HCT116 (cell line): ENCODE measurements around the gene KLF17. TPM values are rescaled to one million over a fixed set of nuclear protein-coding genes. Genes with fewer than 3 reads are reported as not detected.

ENCODE experiments used
- ATAC-seq: fragments of 200-7000 bp; cut with Tn5 transposase; 2 replicates; pipeline ENCODE4 v1.9.1; 2020; ENCODE audit warnings: mild to moderate bottlenecking, moderate library complexity
- BruUV-seq: library from RNA; stranded (reverse); fragments of 400-500 nt; replicated peaks from 2 replicates; lab custom pipeline; 2021; lab: Mats Ljungman, UMichigan
- CTCF ChIA-PET: fragments of 300-600 bp; sonication (Branson Sonifier 250); formaldehyde crosslinking; loops from one replicate; lab custom pipeline; 2021; ENCODE audit warnings: antibody characterized with exemption; lab: Charles Lee
- POLR2A ChIA-PET: fragments of 300-600, 350-600 bp; sonication (Branson Sonifier 250); formaldehyde crosslinking; loops from one replicate; lab custom pipeline; 2021; ENCODE audit warnings: antibody characterized with exemption; lab: Charles Lee
- RAD21 ChIA-PET, 2 experiments: fragments of 300-600 bp; sonication (Branson Sonifier 250); formaldehyde crosslinking; loops; one replicate each; lab custom pipeline; 2023; ENCODE audit warnings: low total read pairs in 2 of 2; ENCODE audit not compliant: uncharacterized antibody in 2 of 2, unreplicated experiment in 2 of 2, low non-redundant PET in 1 of 2; lab: Charles Lee
- DNase-seq: peaks from one replicate; pipeline ENCODE4 v3.0.0-alpha.2; 2010; ENCODE audit warnings: low read depth, low spot score
- H2AFZ ChIP-seq: fragments of 200-600 bp; shearing (Covaris generic), sonication (generic); 2 replicates; pipeline ENCODE4 v1.6.1; 2017; ENCODE audit warnings: low read depth, mixed run types, mixed read lengths, antibody characterized with exemption, low read length; ENCODE audit not compliant: poor library complexity, severe bottlenecking
- H3K27ac ChIP-seq: 2 replicates; pipeline ENCODE4 v1.5.1; 2012; ENCODE audit warnings: low read depth, low read length
- H3K27me3 ChIP-seq: fragments of 200-600 bp; sonication (generic); 2 replicates; pipeline ENCODE4 v1.6.1; 2016; ENCODE audit warnings: mixed run types, low read length, mixed read lengths; ENCODE audit not compliant: insufficient read depth
- H3K36me3 ChIP-seq, 2 experiments: fragments of 200-500 bp in 1 of 2; fragments of 200-600 bp in 1 of 2; sonication (Bioruptor generic) in 1 of 2; sonication (generic) in 1 of 2; 2 replicates each; pipeline versions ENCODE4 v1.5.1 to v1.6.1; 2014 to 2016; ENCODE audit warnings: low read length in 2 of 2, inconsistent platforms in 1 of 2, mixed read lengths in 1 of 2, mixed run types in 1 of 2; ENCODE audit not compliant: insufficient read depth in 2 of 2, control insufficient read depth in 1 of 2
- H3K4me1 ChIP-seq, 2 experiments: fragments of 200-600 bp in 1 of 2; sonication (generic) in 1 of 2; 2 replicates each; pipeline versions ENCODE4 v1.5.1 to v1.6.1; 2012 to 2017; ENCODE audit warnings: low read length in 2 of 2, inconsistent platforms in 1 of 2, mild to moderate bottlenecking in 1 of 2, mixed read lengths in 1 of 2, mixed run types in 1 of 2, moderate library complexity in 1 of 2; ENCODE audit not compliant: insufficient read depth in 2 of 2, control insufficient read depth in 1 of 2
- H3K4me2 ChIP-seq: fragments of 200-600 bp; sonication (generic); 2 replicates; pipeline ENCODE4 v1.6.1; 2017; ENCODE audit warnings: mixed run types, low read length, mixed read lengths
- H3K4me3 ChIP-seq, 2 experiments: fragments of 200-600 bp in 1 of 2; sonication (generic) in 1 of 2; replicated peaks in 1 of 2; 2 replicates each; pipeline ENCODE4 v1.5.1; 2011 to 2016; ENCODE audit warnings: low read length in 2 of 2, control low read depth in 1 of 2, low read depth in 1 of 2, mild to moderate bottlenecking in 1 of 2, mixed read lengths in 1 of 2, mixed run types in 1 of 2
- H3K79me2 ChIP-seq: fragments of 200-600 bp; sonication (generic); 2 replicates; pipeline ENCODE4 v1.6.1; 2017; ENCODE audit warnings: mild to moderate bottlenecking, mixed run types, low read length, moderate library complexity, mixed read lengths; ENCODE audit not compliant: insufficient read depth
- H3K9ac ChIP-seq: fragments of 200-600 bp; sonication (generic); 2 replicates; pipeline ENCODE4 v1.6.1; 2016; ENCODE audit warnings: low read length, mixed read lengths
- H3K9me2 ChIP-seq: fragments of 200-600 bp; sonication (generic), shearing (Covaris generic); 2 replicates; pipeline ENCODE4 v1.6.1; 2017; ENCODE audit warnings: mixed run types, mild to moderate bottlenecking, moderate library complexity; ENCODE audit not compliant: insufficient read depth
- H3K9me3 ChIP-seq, 2 experiments: fragments of 200-500 bp in 1 of 2; fragments of 200-600 bp in 1 of 2; sonication (Bioruptor generic) in 1 of 2; sonication (generic) in 1 of 2; 2 replicates each; pipeline ENCODE4 v1.6.1; 2014 to 2017; ENCODE audit warnings: low read length in 2 of 2, mixed read lengths in 2 of 2, inconsistent platforms in 1 of 2, low read depth in 1 of 2, mild to moderate bottlenecking in 1 of 2, mixed run types in 1 of 2, moderate library complexity in 1 of 2; ENCODE audit not compliant: control insufficient read depth in 1 of 2, insufficient read depth in 1 of 2
- H4K20me1 ChIP-seq: fragments of 200-600 bp; sonication (generic), shearing (Covaris generic); 2 replicates; pipeline ENCODE4 v1.6.1; 2017; ENCODE audit warnings: mixed run types, mild to moderate bottlenecking, moderate library complexity; ENCODE audit not compliant: insufficient read depth
- EGR1 ChIP-seq: IDR thresholded peaks from 2 replicates; pipeline ENCODE4 v1.6.1; 2012; ENCODE audit warnings: low read depth
- EZH2 ChIP-seq: fragments of 200-600 bp; sonication (generic); IDR thresholded peaks from 2 replicates; pipeline ENCODE4 v1.6.1; 2017; ENCODE audit warnings: antibody characterized with exemption, mixed run types
- POLR2A ChIP-seq: IDR thresholded peaks from 2 replicates; pipeline ENCODE4 v1.7.0; 2011; ENCODE audit warnings: borderline replicate concordance; ENCODE audit not compliant: insufficient read depth, insufficient read length; ENCODE audit errors: extremely low read depth
- POLR2AphosphoS5 ChIP-seq: IDR thresholded peaks from 2 replicates; pipeline ENCODE4 v1.6.1; 2011; ENCODE audit warnings: mild to moderate bottlenecking, low read depth, low read length, moderate library complexity
- SP1 ChIP-seq: IDR thresholded peaks from 2 replicates; pipeline ENCODE4 v1.6.1; 2012; ENCODE audit warnings: low read depth
- SRF ChIP-seq: IDR thresholded peaks from 2 replicates; pipeline ENCODE4 v1.6.1; 2012; ENCODE audit warnings: low read depth
- TCF7L2 ChIP-seq: IDR thresholded peaks from 2 replicates; pipeline ENCODE4 v1.7.0; 2011; ENCODE audit warnings: borderline replicate concordance, inconsistent platforms; ENCODE audit not compliant: insufficient read depth, insufficient read length; ENCODE audit errors: extremely low read depth
- ZFX ChIP-seq: fragments of 450-650 bp; IDR thresholded peaks from 2 replicates; pipeline ENCODE4 v1.6.1; 2017
- ZNF274 ChIP-seq: fragments of 200-500 bp; sonication (Bioruptor generic); IDR thresholded peaks from 2 replicates; pipeline ENCODE4 v1.6.1; 2014; ENCODE audit warnings: mild to moderate bottlenecking, low read depth, low read length, inconsistent platforms
- intact Hi-C: fragments of 100-400 bp; cut with micrococcal nuclease; formaldehyde crosslinking; loops from 2 replicates; pipeline ENCODE4 v1.10.0; 2022
- total RNA-seq: library from RNA; stranded (reverse); gene quantifications from one replicate; pipeline ENCODE4 v1.2.1, GENCODE V29; 2021; ENCODE audit not compliant: unreplicated experiment
- TF ChIP-seq, protein P1 (sequence below): IDR thresholded peaks from 2 replicates; pipeline ENCODE4 v1.6.1; 2012

KLF17 gene
- total RNA-seq, 1 experiment from 2014 or later = not detected

- DNase-seq = no peak
- POLR2A ChIA-PET = interaction anchor here (0.6 kb wide), 1 partner anchor 522 kb away, joined by 3 read pairs; no protein-coding TSS in a partner anchor
- no TSS peak for BruUV-seq
- Histone ChIP-seq H3K9ac (no peak overlapping the region), H3K9me2 (no peaks in the 10 kb centered on the region)
- no peak for TF ChIP-seq ZNF274
- no peak for TF ChIP-seq TCF7L2
- TF ChIP-seq ZFX = no peak
- no peak for TF ChIP-seq EZH2
- no peak for TF ChIP-seq POLR2AphosphoS5
- TF ChIP-seq, all 23 proteins: peak for 0
- no peaks in the 10 kb centered on the region for H3K9me3 ChIP-seq
- no peak for ATAC-seq
- no peaks in the 10 kb centered on the region for H3K79me2 ChIP-seq
- no peak overlapping the region for H2AFZ ChIP-seq
- H3K27me3 ChIP-seq = peaks cover 5% of the 10 kb centered on the region; the same call in 1 of the 2 replicates
- H3K4me1 ChIP-seq = 0 out of 4 replicates have a peak, but pooled peaks cover 0 to 3% of the 10 kb centered on the region in 2 experiments
- CTCF ChIA-PET = interaction anchor here (1.8 kb wide), 1 partner anchor 15 kb away, joined by 6 read pairs; no protein-coding TSS in a partner anchor
- no peak overlapping the region for H3K27ac ChIP-seq
- RAD21 ChIA-PET = no interaction called here
- intact Hi-C loops = loop anchor here (10.0 kb wide), 1 partner anchor 547 kb away; no protein-coding TSS in a partner anchor
- no peak overlapping the region for H3K4me3 ChIP-seq
- H4K20me1 ChIP-seq = no peaks in the 10 kb centered on the region
- no peak overlapping the region for H3K4me2 ChIP-seq
- H3K36me3 ChIP-seq = no peaks in the 10 kb centered on the region
Observed at GRCh38 chr1:44108241-44108640, 10.4 kb upstream of the KLF17 start.

DNA sequence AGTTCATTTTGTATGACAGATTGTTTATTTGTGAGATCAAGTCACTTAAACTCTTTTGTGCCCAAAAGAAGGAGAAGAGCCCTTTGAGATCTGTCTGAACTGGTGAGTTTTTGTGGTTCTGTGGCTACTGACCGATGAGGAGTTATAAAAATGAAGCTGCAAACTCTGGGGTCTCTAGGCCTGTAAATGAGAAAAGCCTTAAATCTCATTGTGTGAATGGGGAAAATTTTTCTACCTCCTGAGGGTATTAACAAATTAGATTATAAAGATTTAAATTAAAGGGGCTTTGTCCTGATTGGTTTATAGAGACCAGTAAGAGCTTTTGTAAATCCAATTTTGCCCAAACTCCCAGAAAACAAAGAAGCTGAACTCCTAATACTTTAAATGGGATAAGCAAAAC lies 9.7 kb upstream of the KLF17 start:
- CTCF ChIA-PET = no interaction called here
- Histone ChIP-seq H3K36me3 (no peaks in the 10 kb centered on the region), H3K9me3 (no peaks in the 10 kb centered on the region), H3K9me2 (no peaks in the 10 kb centered on the region), H3K4me3 (no peak overlapping the region), H3K27ac (no peak overlapping the region), H4K20me1 (no peaks in the 10 kb centered on the region), H3K9ac (no peak overlapping the region), H2AFZ (no peak overlapping the region), H3K27me3 (peaks cover 5% of the 10 kb centered on the region; the same call in 1 of the 2 replicates), H3K4me2 (no peak overlapping the region), H3K79me2 (no peaks in the 10 kb centered on the region), H3K4me1 (0 out of 4 replicates have a peak, but pooled peaks cover 0 to 3% of the 10 kb centered on the region in 2 experiments)
- no peak for ATAC-seq
- no TSS peak for BruUV-seq
- RAD21 ChIA-PET = no interaction called here
- POLR2A ChIA-PET = no interaction called here
- TF ChIP-seq SRF (no peak), SP1 (no peak), EGR1 (no peak), POLR2A (no peak)
- TF ChIP-seq, protein P1, sequence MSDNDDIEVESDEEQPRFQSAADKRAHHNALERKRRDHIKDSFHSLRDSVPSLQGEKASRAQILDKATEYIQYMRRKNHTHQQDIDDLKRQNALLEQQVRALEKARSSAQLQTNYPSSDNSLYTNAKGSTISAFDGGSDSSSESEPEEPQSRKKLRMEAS = no peak
- no peak for DNase-seq
- intact Hi-C loops = loop anchor here (10.0 kb wide), 1 partner anchor 546 kb away; no protein-coding TSS in a partner anchor
